HepG2 (cell line): ENCODE data around the gene PHF13. TPM values are rescaled to one million over a fixed set of nuclear protein-coding genes. Genes with fewer than 3 reads are reported as not detected.

ENCODE experiments used
- ATF6 ChIP-seq: sonication (generic); formaldehyde crosslinking; conservative IDR thresholded peaks from 2 replicates; pipeline ENCODE4 v1.4.0; 2020; ENCODE audit warnings: missing genetic modification reagents
- E2F1 ChIP-seq: sonication (generic); formaldehyde crosslinking; IDR thresholded peaks from 2 replicates; pipeline ENCODE4 v1.5.0; 2020; ENCODE audit warnings: missing genetic modification reagents
- HINFP ChIP-seq: sonication (generic); formaldehyde crosslinking; IDR thresholded peaks from 2 replicates; pipeline ENCODE4 v1.4.0; 2020; ENCODE audit warnings: low read depth, mild to moderate bottlenecking, missing genetic modification reagents
- HMG20A ChIP-seq: IDR thresholded peaks from 2 replicates; pipeline ENCODE4 v1.6.1; 2016; ENCODE audit warnings: borderline replicate concordance
- HMGXB4 ChIP-seq, 2 experiments: sonication (generic) in 1 of 2; formaldehyde crosslinking in 1 of 2; IDR thresholded peaks; 2 replicates each; pipeline versions ENCODE4 v1.4.0 to v1.6.1; 2018 to 2020; ENCODE audit warnings: missing genetic modification reagents in 2 of 2, borderline replicate concordance in 1 of 2, low read depth in 1 of 2, mild to moderate bottlenecking in 1 of 2, missing biosample characterization in 1 of 2
- MEIS1 ChIP-seq: sonication (generic); formaldehyde crosslinking; IDR thresholded peaks from 2 replicates; pipeline ENCODE4 v1.9.0; 2021; ENCODE audit warnings: mild to moderate bottlenecking, missing genetic modification reagents, moderate library complexity, borderline replicate concordance
- PAX8 ChIP-seq: sonication (generic); formaldehyde crosslinking; IDR thresholded peaks from 2 replicates; pipeline ENCODE4 v1.8.0; 2022; ENCODE audit warnings: mild to moderate bottlenecking, missing genetic modification reagents, borderline replicate concordance
- PLRG1 ChIP-seq: fragments of 450-650 bp; conservative IDR thresholded peaks from 2 replicates; pipeline ENCODE4 v1.6.1; 2016
- SAP130 ChIP-seq: IDR thresholded peaks from 2 replicates; pipeline ENCODE4 v1.6.1; 2016; ENCODE audit warnings: low read depth
- SP2 ChIP-seq: sonication (generic); formaldehyde crosslinking; IDR thresholded peaks from 2 replicates; pipeline ENCODE4 v1.5.1; 2020; ENCODE audit warnings: mild to moderate bottlenecking, missing genetic modification reagents
- SP4 ChIP-seq: sonication (generic); formaldehyde crosslinking; IDR thresholded peaks from 2 replicates; pipeline ENCODE4 v1.8.1; 2023; ENCODE audit warnings: mild to moderate bottlenecking, missing genetic modification reagents
- TFAP4 ChIP-seq: sonication (generic); IDR thresholded peaks from 2 replicates; pipeline ENCODE4 v1.6.1; 2016; ENCODE audit warnings: low read depth, borderline replicate concordance
- YEATS2 ChIP-seq: sonication (generic); formaldehyde crosslinking; IDR thresholded peaks from 2 replicates; pipeline ENCODE4 v1.4.0; 2020; ENCODE audit warnings: missing genetic modification reagents, borderline replicate concordance
- YEATS4 ChIP-seq: sonication (generic); formaldehyde crosslinking; IDR thresholded peaks from 2 replicates; pipeline ENCODE4 v1.4.0; 2020; ENCODE audit warnings: missing genetic modification reagents, borderline replicate concordance
- ZBTB4 ChIP-seq: sonication (generic); formaldehyde crosslinking; IDR thresholded peaks from 2 replicates; pipeline ENCODE4 v1.4.0; 2020; ENCODE audit warnings: missing genetic modification reagents, mild to moderate bottlenecking, borderline replicate concordance
- ZNF225 ChIP-seq: sonication (generic); formaldehyde crosslinking; IDR thresholded peaks from 2 replicates; pipeline ENCODE4 v1.4.0; 2020; ENCODE audit warnings: mild to moderate bottlenecking, missing genetic modification reagents
- ZNF576 ChIP-seq: sonication (generic); formaldehyde crosslinking; IDR thresholded peaks from 2 replicates; pipeline ENCODE4 v1.4.0; 2020; ENCODE audit warnings: mild to moderate bottlenecking, missing genetic modification reagents
- polyA plus RNA-seq, 8 experiments: library from polyadenylated mRNA; depleted of rRNA in 3 of 8; stranded (reverse) in 7 of 8; unstranded in 1 of 8; fragments of >200 nt; fragmentation: Illumina TruSeq in 4 of 8; extraction: Trizol in 4 of 8; gene quantifications; 2 replicates each; pipeline versions ENCODE4 v1.2.1 to v1.2.3, GENCODE V29; 2011 to 2016; ENCODE audit warnings: low read depth in 4 of 8, missing spikeins in 1 of 8, mixed read lengths in 1 of 8; ENCODE audit not compliant: insufficient read depth in 1 of 8
- total RNA-seq, 5 experiments: library from RNA; depleted of rRNA; stranded (reverse); fragments of >200 nt; fragmentation: Illumina TruSeq; extraction: Trizol; gene quantifications; 2 replicates each; pipeline ENCODE4 v1.2.3, GENCODE V29; 2016; ENCODE audit warnings: low read depth in 1 of 5

Gene PHF13
- total and polyA plus RNA-seq, 2 of the 13 experiments (the other 11 are each of a cell fraction or from before 2014, with no cell fraction given): 4.7 to 7.4 TPM

- TF ChIP-seq E2F1 (CRISPR knock-in tag) (peak; percentile 10; the same call in 1 of the 2 replicates), PLRG1 (no peak), HMGXB4 (CRISPR knock-in tag; IDR thresholded peaks at IDR 0.05; ENCODE audit: borderline replicate concordance in 1 of 2, low read depth in 1 of 2) (peak in 1 of 2 experiments; percentile 52; a peak in 1 of 4 replicates), YEATS2 (peak; percentile 78; the same call in 1 of the 2 replicates), SP2 (CRISPR knock-in tag) (no peak), HMG20A (CRISPR knock-in tag) (peak; percentile 68), ZNF225 (no peak), ATF6 (0 out of 2 replicates have a peak, but pooled peaks have one; percentile 63), ZNF576 (CRISPR knock-in tag) (no peak), SP4 (0 out of 2 replicates have a peak, but pooled peaks have one; percentile 20), HINFP (CRISPR knock-in tag) (no peak), TFAP4 (no peak), PAX8 (CRISPR knock-in tag) (0 out of 2 replicates have a peak, but pooled peaks have one; percentile 27), MEIS1 (CRISPR knock-in tag) (peak; percentile 24; the same call in 1 of the 2 replicates), SAP130 (CRISPR knock-in tag) (peak; percentile 88), ZBTB4 (CRISPR knock-in tag) (no peak), YEATS4 (peak; percentile 37; the same call in 1 of the 2 replicates)
These were observed 9.5 kb upstream of the PHF13 start (continued) for GRCh38 chr1:6603915-6604558.
